GM18868 (cell line): ENCODE measurements around the gene SPPL3.

Experiments used
- ATAC-seq: cut with Tn5 transposase; IDR thresholded peaks from one replicate; pipeline ENCODE4 v1.9.1; 2021; ENCODE audit warnings: mild to moderate bottlenecking, moderate library complexity; ENCODE audit not compliant: unreplicated experiment

Gene SPPL3

DNA sequence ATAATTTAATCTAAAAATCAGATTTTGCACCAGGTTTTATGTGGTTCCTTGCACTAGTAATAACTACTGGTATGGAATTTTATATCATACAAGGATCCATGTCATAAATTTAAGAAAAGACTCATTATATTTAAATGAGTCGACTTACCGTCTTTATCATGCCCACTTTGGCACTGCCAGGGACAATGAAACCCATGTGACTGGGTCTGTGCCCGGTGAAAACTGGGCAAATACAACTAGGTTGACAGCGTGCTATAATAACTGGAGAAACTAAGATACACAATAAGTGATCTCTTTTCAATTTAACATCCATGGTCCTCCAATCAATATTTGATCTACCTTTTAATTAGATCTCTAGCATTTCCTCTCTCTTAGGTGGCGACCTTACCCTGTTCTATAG is 114.0 kb downstream of the SPPL3 start:
- ATAC-seq = no peak

DNA sequence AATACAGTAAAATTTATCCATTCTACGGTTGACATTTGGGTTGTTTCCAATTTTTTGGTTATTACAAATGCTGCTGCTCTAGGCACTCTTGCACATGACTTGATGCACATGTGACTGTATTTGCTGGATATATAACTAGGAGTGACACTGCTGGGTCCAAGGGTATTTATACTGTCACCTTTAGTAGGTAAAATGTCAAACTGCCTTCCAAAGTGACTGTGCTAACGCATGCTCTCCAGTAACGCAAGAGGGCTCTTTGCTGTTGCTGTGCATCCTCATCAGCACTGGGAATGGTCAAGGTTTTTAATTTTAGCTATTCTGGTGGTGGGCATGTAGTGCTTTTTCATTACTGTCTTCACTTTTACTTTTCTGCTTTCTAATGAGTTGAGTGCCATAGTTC is 116.3 kb downstream of the SPPL3 start:
- no peak for ATAC-seq

DNA sequence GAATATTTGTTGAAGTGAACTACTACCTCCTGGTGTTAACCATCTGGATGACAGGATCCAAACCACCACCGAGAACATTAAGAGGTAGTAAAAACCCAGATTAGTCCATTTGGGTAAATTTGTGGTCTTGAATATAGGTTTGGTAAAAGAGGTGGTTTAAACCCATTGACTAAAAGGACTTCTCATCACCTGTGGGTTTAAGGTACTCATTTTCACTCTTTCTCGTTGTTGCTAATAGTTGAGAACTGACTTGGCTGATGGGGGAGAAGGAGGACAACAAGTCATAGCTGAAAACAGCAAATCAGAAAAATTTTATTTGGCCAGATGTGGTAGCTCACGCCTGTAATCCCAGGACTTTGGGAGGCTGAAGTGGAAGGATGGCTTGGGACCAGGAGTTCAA is 119.4 kb downstream of the SPPL3 start:
- ATAC-seq = no peak

DNA sequence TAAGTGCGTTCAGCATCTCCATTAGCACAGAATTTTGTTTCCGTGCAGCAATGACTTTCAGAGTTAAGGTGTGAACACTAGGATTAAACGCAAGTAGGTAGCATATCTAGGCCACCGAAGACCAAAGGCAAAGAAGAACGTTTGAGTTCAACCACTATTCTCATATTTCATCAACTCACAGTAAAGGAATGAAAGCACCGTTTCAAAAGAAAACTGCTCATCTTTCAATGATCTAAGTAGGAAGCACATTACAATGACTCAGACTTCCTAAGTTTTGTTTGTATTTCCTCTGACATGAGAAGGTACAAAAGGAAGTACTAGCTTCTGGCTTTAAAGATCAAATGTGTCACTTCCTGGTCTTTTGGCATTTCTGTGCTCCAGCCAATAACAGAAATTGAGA is 121.0 kb downstream of the SPPL3 start:
- ATAC-seq = no peak

DNA sequence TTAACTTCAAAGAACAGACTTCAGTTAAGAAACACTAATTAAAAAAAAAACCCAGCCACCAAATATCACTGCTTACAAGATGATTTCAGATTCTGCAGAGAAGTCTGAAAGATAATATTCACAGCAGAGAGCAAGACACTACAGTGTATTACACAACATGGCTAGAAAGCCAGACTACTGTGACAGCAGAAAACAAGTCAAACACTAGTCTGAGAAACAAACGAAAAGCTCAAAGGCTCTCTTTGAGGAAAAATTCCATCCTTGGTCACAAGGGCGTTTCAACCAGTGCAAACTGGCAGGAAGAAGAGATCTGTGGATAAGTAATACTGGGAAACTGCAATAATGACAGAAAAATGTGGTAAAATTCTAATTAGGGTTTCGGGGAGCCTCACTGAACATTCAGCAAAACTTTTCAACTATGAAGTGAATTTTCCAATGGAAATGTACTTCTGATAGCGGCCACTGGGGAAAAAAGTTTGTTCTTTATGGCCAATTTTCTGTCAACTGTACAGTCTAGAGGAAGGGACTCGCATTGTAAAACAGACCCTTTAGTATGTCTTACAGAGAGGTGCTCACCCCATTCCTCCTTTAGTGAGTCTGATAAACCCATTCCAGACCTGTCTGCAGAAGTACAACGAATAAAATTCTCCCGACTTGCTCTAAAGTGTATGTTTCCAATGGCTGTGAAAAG is 128.2 kb downstream of the SPPL3 start:
- ATAC-seq = no peak

DNA sequence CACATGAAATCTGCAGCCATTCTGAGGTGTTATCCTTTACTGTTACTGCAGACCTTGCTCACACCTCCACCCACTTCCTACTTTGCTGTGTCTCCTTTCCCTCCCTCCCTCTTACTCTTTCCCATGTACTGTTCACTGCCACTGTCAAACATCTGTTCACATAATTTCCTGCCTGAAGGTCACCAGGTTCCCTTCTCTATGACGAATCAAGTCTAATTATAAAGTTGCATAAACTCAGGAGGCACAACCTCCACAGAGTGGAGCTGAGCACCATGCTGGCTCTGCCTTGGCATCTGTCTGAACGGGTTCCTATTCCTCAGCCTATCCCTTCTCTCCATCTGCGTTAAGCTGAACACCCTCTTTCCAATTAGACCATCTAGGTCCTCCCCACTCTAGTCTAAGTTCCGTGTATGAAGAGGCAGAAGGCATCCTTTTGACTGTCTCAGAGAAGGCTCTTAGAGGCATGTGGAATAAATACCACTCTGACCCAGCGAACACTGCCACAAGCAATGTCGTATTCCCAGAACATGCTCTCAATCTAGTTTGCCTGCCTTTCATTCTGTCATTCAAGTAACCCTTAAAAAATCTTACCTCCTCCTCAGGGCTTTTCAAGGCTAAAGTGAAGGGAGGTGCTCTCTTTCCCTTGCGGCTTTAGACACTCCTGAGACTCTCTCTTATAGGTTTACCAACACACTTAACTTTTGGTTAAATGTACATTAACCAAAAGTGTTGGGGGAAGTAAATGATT is 129.8 kb downstream of the SPPL3 start:
- ATAC-seq = no peak

DNA sequence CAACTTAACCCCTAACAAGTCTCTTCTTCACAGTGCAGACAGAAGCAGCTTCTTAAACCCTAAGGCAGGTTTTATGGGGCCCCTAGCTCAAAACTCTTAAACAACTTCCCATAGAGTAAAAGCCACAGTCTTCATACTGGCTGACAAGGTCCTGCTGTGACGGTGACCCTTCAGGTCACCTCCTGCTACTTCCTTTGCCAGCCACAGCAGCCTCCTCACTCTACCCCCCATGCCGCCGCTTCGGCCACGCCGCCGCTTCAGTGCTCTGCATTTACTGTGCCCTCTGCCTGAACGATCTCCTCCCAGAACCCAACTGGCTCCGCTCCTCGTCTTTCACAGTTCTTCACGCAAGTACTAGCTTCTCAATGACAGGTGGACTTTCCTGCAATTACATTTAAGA is 133.1 kb downstream of the SPPL3 start:
- no peak for ATAC-seq

DNA sequence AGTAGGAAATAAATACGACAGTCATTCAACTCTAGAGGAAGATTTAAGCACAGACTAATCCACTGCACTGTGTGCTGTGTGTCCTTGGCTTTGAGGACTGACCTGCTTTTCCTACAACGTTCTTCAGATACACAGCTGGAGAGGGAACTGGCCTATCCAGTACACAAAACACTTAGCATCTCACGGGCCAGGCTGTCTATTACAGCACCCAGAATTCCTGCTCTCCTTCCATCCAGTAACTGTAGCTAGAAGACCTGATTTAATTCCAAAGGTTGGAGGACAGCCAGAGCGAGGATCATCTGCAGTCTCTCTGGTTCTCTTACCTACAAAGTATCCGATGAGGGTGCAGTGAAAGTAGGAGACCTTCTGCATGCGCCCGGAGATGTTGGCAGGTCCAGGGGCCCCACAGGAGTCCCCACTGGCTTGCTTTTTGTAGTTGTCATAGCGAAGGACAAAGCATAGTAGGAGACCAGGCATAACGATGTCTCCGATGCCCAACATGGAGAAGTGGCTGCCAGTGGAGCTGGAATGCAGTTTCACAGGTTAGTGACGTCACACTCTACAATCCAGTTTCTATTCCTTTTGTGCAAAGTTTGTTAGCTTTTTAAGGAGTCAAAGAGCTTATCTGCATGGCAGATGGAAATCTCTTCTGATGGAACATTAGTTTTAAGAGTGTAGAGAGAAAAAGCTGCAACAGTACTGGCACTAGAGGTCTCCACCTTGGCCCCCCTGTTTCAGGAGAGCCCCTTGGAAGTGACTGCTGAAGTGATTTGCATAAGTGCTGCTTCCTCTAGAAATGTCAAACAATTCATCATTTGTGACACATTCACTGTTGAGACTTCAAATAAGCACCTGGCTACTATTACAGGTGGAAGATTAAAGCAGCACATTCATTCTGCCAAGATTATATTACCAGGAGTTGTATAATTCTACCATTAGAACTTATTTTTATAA is 136.8 kb downstream of the SPPL3 start:
- no peak for ATAC-seq

DNA sequence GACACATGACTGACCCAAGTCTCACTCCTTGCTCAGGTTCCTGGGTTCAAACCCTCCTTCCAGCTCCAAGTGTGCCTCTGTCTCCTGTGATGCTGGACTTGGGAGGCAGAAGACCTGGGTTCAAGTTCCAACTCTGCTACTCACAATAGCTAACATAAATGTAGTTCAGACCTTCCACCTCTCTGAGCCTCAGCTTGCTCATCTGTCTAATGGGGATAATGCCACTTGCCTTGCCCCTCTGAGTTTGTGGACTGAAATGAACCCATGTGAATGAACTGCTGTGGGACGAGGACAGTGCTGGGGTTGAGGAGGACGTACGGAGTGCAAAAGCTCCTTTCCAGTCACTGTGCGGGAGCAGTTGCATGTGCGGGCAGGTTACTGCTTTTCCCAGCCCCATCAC is 137.6 kb downstream of the SPPL3 start:
- no peak for ATAC-seq

DNA sequence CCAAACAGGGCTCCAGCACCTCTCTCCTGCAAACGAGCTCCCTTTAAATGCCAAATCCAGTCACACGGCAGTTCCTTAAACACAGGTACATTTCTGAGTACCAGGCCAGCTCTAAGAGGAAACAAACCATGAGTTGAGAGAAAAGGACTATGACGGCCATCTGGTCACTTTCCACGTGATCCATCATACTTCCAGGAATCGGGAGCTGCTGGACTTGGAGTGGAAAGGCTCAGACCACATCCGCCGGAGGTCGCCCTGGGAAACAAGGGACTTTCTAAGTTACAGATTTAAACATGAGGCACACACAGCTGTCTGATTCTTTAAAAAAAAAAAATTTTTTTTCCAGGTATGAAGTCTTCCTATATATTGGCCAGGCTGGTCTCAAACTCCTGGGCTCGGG is 139.3 kb downstream of the SPPL3 start:
- no peak for ATAC-seq

DNA sequence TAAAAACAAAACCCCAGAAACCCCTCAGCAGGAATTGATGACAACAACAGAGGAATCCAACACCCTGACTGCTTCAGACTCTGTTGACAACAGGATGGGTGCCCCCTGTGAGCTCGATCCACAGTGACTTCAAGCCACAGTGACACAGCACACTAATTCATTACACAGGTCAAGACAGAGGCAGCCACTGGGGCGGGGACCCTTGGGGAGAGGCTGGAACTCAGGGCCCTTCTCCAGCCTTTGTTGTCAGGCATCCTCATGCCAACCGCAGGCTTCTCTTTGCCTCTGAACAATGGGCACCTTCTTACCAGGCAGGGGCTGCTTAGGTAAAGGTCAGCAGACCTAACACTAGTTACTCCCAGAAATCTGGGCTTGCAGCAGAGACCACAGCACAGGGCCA is 140.9 kb downstream of the SPPL3 start:
- ATAC-seq = no peak

DNA sequence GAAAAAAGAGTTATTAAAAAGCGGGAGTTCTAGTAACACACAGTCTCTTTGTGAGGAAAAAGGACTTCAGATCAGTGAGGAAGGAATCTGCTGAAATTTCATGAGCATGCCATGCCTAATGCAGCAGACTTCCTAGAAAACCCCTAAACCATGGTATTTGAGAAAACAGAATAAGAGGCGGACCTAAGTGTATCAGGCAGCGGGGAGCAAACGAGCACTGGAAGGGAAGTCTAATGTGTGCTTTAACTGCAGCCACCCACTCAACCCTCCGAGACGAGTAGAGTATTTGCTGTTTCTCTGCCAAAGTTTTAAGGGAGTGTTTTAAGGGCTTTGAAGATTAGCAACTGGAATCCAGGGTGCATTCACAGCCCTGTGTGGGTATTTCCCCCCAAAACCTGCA is 142.1 kb downstream of the SPPL3 start:
- no peak for ATAC-seq

DNA sequence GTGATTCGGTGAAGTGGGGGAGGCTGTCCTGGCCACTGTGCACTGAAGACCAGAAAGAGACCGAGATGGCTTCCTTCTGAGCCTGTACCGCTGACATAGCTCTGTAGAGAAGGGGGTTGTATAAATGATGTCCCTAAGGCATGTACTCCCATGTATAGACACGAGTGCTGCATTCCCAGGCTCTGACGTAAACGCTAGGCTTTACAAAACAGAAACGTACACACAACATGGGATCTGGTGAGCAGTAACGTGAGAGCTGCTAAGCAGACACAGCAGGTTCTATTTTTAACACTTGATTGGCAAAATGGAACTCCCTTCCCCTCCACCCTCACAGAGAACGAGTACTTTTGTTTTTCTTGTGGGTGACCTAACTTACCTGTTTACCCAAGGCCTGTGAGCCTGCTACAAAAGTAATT is 142.6 kb downstream of the SPPL3 start:
- no peak for ATAC-seq

DNA sequence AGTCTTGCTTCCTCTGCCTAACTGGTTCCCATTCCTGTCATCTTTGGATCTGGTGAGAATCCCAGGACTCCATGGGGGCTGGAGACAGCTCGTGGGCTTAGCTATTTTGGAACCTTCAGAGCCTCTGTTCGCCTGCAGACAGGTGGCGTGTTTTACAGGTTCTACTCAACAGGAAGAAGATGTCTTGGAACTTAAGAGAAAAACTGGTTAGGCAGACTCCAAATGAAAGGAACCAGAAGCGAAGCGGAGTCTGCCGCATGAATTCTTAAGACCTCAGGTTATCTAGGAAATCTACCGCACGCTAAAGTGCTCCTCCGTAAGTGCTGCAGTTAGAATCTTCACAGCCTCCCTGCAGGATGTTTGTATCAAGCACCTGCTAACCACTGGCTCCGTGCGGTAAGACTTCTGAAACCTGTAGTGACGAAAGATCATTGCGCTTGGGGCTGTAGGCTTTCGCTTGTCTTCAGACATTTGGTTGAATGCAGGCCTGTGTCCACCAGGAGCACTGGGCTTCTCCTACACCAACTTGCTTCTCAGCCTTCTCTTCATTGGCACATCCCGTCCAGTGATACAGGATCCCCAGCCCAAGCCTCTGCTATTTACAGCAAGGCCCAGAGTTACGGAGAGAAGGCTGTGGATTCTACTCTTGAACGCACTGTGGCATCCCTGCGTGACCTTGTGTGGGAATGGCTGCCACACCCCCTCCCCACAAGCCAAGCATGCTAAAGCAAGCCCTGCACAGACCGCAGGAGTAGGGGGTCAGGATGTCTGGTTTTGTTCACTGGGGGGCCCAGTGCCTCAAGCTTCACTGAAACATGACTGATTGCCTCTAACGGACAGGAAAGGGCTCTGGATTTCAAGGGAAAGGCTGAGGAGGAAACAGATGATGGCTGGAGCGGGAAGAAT is 143.6 kb downstream of the SPPL3 start:
- ATAC-seq = no peak

DNA sequence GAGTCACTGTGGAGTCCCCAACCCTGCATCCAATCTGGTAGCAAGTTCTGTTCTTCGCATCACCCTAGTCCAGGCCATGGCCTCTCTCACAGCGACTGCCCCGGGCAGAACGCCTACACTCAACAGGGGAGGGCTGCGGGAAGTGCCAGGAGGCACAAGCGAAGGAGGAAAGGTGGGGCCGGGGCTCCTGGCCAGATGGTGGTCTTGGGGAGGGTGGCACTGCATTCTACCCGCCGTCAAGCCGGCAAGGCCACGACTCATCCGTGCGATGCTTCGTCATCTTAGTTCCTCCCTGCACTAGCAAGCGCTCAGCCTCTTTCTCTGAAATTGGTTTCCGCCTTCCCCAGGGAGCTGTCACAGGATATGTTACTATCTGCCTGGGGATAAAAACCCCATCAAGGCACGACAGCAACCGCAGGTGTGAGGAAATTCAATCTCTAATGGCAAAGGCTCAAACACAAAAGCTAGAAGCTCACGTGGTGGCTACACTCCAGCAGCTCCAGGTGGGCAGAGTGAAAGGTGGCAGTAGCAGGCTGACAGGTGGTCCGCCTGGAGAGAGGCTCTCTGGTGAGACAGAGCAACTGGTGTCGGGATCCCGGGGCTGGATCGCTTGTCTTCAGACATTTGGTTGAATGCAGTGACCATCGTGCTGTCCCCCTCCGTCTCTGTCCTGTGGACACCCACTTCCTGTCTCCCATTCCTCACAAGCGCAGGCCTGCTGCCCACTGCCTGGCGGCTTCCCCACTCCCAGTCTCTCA is 144.4 kb downstream of the SPPL3 start:
- ATAC-seq = no peak

DNA sequence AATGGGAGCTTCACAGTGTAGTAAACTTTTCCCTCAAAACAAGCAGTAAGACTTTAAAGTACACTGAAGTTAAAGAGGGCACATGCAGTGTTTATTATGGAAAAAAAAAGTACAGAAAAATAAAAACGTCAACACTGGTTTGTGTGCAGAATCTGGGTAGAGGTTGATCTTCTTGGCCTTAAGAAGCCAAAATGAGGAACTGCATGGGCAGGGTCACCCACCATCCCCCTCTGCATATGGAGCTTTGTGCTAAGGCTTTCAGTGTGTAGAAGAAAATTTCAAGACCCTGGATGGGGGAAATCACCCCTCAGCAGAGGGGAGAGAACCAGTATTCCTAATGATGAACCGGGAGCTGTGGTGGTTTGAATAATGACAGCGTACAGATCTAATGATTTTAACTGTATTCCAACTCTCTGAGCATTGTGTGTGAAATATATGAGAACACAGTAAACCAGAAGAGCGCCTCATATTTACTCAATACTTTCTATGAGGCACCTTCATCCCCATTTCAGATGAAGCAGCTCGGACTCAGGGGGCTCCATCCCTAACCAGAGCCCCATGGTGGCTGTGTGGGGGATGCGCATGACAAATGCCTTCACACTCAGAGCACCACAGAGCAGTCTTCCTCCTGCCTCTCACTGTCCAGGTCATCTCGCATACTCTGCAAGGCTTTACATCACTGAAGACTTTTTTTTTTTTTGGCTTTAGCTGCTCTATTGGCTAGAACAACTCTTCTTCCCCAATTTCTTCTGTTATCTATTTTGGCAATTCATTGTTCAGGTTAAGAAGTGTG is 145.2 kb downstream of the SPPL3 start:
- ATAC-seq = no peak

DNA sequence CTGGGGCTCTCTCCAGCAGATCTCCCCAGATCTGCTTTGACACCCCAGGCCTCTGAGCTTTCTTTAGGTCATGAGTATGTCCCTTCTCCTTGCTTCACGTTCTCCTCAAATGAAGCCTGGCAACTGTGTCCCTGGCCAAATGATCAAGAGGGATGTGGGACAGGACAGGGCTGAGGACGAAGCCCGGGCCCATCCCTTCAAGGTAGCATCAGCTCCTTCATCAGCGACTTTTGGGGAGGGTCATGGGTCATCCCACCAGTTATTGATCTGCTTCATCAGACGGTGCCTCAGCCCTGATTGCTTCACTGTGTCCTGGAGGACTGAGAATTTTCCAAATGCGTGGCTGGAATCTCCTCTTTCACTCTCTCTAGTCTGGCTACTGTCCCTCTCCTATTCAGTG is 146.2 kb downstream of the SPPL3 start:
- no peak for ATAC-seq

DNA sequence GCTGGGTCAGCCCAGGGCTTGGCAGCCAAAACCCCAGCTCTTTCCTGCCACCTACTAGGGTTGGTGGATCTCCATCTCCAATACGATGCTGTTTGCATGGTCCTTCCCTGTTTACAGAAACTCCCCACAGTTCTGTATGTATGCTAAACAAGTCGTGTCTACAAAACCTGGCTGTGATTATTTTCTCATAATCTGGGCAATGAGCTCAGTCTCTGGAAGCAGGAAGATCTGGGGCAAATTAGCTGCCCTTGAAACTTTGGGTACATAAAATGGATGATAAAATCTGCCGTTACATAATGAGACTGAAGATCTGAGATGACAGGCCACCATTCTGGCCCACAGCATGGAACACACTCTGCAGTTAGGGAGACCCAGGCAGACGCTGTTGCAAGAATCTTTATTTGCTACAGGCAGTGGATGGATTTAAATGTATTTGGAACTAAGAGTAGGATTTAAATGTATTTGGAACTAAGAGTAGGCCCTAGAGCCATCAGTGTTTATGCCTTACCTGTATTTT is 146.9 kb downstream of the SPPL3 start:
- no peak for ATAC-seq

DNA sequence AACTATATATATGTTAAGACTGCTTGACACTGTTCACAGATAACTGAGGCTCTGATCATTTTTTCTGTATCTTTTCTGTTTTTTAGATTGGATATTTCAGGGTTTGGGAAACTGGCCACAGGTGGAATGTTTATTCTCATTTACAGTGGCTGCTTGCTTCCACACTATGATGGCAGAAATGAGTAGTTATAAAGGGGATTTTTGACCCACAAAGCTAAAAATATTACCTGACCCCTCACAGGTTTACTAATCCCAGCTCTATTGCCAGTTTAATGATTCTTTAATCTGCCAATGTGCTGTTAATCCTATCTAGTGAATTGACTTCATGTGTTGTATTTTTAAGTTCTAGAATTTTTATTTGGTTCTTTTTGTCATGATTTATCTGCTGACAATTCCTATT is 148.9 kb downstream of the SPPL3 start:
- no peak for ATAC-seq
